NCI-H2227 (cell line): Measurements from ENCODE around the gene SLC4A2.

Experiments
- DNase-seq: peaks from one replicate; lab custom pipeline; 2025; ENCODE audit not compliant: unreplicated experiment; lab: John Stamatoyannopoulos, UW

The SLC4A2 gene

DNA sequence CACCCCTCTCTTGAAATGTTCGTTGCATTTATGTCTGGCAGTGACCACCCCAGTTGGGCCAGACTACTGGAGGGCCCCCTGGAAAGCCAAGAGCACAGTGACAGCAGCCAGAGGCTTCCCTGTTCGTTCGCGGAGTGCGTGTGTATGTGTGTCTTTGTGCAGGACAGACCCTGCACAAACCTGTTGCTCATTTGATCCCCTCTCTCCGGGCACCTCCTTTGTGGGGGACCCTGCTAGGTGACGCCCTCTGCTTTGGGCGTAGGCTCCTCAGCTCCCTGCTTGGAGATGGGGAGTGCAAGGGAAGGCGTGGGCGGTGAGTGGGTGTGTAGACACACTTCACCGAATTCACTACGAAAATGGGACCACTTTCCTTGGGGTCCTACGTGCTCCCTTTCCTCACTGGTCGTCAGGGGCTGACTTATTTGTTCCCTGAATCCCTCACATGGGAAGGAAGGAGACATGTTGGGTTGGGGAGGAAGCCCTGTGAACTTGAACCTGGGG lies 65.6 kb downstream of the SLC4A2 start:
- no peak for DNase-seq

- peak; percentile 84 for DNase-seq
Observed at GRCh38 chr7:151125470-151125845, 66.1 kb downstream of the SLC4A2 start.

DNA sequence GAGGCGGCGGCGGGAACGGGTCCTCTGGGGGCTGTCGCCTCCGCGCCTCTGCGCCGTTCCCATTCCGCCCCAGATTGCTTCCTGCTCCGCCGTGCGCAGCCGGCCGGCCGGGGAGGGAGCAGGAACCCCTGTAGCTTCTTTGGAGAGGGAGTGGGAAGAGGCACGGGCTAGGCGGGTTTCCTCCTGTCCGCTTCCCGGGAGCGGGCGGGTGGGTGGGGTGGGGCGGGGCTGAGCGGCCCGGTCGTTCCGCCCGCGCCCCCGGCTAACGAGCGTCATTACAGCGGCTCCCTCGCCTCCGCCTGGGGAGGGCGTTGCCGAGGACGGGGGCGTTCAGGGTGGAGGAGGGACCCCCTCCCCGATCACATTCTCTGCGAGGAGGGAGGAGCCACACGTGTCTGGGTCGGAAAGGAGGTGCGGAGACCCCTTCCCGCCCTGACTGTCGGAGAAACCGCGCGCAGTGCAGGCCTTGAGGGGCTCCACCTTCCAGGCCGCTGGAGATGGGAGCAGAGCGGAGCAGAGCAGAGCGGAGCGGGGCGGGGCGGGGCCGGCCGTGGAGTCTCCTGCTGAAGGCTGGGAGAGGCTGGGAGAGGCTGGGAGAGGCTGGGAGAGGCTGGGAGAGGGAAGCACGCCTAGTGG lies 66.6 kb downstream of the SLC4A2 start:
- peak; percentile 90 for DNase-seq
